CD4-positive, alpha-beta T cell treated with Interleukin-4 for 4 hours (primary cell): ENCODE results near the gene FBXL16.

ENCODE experiments used
- DNase-seq: peaks from one replicate; pipeline ENCODE4 v3.0.0-alpha.2; 2020

The FBXL16 gene

DNA sequence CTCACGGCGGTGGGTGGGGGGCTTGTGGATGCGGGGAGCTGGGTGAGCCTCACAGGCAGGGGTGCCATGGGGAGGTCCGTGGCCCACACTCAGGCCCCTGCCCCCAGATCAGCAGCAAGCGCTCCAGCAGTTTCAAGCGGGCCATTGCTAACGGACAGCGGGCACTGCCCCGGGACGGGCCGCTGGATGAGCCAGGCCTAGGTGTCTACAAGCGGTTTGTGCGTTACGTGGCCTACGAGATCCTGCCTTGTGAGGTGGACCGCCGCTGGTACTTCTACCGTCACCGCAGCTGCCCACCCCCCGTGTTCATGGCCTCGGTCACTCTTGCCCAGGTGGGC lies 29.1 kb downstream of the FBXL16 start:
- DNase-seq, result no peak

DNA sequence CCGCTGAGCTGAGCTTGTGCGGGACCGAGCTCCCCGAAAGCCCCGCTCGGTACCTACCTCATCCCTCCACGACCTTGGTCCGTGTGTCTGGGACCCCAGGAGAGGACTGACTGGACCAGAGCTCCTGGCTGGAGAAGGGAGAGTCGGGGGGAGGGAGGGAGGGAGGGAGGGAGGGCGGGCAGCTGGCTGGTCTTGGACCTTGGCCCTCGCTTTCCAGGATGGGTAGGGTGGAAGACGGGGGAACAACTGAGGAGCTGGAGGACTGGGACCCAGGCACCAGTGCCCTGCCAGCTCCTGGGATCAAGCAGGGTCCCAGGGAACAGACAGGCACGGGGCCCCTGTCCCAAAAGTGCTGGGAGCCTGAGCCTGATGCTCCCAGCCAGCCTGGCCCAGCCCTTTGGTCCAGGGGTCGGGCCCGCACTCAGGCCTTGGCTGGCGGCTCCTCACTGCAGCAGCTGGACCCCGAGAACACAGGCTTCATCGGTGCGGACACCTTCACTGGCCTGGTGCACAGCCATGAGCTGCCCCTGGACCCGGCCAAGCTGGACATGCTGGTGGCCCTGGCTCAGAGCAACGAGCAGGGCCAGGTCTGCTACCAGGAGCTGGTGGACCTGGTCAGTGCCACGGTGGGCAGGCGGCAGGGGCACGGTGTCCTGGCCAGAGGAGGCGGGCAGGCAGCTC lies 29.6 kb downstream of the FBXL16 start:
- no peak for DNase-seq

DNA sequence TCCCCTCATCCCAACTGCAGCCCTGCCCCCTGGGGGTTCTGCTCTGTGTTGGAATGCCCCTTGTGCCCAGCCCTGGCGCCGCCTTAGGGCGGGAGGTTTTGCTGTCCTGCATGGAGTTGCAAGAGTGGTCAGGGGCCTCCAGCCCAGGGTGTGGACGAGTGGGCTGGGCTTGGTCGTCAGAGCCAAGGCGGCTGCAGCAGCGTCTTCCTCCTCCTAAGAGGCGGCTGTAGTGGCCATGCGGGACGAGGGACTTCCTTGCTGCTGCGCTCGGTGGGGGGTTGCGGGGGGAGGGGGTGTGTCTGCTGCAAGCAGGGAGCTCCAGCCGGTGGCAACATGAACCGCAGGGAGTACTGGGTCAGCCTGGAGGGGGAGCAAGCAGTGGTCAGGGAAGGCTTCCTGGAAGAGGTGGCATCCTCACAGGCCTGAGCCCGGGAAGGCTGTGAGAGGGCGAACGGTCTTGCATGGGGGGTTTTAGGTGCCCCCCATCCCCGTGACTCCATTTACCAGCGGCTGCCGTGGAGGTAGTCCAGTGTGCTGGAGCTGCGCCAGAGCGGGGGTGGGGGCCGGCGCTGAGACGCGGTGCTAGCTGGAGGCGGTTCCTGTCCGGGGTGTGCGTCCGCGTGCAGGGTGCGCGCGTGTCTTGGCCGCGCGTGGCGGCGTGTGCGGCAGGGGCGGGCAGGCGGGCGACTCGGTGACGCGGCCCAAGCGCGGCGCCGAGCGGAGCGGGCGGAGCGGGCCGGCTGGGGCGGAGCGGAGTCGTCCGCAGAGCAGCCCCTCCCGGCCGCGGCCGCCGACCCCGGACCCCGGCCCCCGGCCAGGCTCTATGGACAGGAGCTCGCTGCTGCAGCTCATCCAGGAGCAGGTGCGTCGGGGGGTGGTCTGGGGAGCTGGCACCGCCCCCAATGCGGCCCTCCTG lies 30.4 kb downstream of the FBXL16 start, which contains the start of gene RHBDL1:
Gene RHBDL1 (plus strand): TSS at position 704 of the 916 bp plus-strand sequence. CDS start 120 bp downstream, at position 824.
- DNase-seq, result no peak

DNA sequence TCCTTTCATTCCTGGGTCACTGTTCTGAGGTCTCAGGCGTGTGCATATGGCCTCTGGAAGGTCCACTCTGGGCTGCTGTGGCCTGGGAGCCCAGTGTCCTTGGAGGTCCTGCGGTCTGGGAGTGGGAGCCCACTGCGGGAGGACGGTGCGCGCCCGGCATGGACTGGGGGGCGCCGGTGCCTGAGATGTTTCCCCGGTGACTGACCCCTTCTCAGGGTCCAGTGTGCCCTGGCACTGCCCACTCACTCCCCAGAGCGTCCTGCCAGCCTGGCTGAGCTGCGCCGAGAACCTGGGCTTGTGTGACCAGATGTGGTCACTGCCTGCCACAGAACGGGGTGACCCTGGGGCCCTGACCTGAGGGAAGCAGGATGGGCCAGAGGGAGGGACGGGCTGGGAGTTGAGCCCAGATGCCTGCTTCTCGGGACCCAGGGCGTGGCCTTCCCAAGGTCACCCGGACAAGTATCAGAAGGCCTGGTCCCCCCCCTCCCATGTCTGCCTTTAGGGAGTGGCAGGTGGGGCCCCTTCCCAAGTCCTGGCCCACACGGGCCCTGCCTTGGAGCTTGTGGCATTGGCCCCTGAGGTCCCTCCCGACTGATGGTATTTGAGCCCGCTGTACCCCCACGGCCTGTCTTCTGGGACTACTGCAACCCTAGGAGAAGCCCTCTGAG lies 31.3 kb downstream of the FBXL16 start:
- no peak for DNase-seq

DNA sequence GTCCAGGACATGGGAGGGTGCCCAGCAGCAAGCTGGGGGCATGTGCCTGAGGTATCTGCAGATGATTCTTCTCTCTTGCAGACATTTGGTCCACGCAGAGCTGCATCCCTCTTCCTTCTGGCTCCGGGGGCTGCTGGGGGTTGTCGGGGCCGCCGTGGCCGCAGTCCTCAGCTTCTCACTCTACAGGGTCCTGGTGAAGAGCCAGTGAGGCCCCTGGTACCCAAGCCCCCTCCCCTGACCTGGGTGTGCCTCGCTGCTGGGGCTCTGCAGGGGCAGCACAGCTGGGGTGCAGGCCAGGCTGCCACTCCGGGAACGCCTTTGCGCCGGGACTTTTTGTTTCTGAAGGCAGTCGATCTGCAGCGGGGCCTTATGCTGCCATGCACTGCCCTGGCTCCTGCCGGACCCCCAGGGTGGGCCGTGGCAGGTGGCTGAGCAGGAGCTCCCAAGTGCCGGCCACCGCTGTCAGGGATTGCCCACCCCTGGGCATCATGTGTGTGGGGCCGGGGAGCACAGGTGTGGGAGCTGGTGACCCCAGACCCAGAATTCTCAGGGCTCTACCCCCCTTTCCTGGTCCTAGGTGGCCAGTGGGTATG lies 32.1 kb downstream of the FBXL16 start:
- no peak for DNase-seq

DNA sequence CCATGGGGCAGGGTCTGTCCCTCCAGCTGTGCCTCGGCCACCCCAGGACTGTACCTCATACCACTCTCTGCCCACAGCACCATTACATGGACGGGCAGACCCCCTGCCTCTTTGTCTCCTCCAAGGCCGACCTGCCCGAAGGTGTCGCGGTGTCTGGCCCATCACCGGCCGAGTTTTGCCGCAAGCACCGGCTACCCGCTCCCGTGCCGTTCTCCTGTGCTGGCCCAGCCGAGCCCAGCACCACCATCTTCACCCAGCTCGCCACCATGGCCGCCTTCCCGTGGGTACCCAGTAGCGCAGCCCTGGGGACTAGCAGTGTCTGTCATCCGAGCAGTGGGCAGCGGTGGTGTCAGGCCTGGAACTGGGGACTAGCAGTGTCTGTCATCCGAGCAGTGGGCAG lies 32.8 kb downstream of the FBXL16 start:
- no peak for DNase-seq

DNA sequence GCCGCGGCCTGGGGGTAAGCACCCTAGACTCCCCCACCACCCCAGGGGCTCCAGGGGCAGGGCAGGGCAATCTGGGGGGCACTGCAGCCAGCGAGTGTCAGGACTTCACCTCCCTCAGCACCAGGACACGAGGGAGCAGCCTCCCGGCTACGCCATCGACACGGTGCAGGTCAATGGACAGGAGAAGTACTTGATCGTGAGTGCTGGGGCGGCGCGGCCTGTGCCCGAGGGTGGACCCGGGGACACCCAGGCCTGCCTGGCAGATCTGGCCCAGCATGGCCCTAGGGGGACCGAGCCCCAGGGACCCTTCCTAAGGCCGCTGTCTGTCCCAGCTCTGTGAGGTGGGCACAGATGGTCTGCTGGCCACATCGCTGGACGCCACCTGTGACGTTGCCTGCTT lies 33.2 kb downstream of the FBXL16 start:
- DNase-seq, result no peak

DNA sequence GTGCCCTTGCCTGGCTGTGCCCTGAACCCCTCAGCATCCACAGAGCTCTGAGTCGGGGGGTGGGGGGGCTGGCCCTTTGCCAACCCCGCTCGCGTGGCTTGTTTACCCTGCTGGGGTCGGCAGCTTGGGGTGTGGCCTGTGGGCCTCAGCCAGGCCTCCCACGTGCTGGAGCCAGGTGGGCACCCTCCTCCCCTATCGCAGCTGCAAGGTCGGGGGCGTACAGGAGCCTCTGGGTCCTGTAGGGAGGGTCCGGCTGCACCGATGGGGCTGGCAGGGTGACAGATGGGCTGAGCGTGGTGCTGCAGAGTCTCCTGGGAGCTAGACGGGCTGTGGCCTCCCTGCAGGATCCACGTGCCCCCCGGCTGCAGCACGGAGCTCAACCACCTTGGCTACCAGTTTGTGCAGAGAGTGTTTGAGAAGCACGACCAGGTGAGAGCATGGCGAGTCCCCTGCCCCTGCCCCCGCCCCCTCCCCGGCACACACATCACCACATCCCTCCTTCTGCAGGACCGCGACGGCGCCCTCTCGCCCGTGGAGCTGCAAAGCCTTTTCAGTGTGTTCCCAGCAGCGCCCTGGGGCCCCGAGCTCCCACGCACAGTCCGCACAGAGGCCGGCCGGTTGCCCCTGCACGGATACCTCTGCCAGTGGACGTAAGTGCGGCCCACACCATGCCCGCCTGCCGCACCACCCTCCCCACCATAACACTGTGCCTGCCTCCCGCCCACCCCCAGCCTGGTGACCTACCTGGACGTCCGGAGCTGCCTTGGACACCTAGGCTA lies 34.1 kb downstream of the FBXL16 start:
- no peak for DNase-seq

DNA sequence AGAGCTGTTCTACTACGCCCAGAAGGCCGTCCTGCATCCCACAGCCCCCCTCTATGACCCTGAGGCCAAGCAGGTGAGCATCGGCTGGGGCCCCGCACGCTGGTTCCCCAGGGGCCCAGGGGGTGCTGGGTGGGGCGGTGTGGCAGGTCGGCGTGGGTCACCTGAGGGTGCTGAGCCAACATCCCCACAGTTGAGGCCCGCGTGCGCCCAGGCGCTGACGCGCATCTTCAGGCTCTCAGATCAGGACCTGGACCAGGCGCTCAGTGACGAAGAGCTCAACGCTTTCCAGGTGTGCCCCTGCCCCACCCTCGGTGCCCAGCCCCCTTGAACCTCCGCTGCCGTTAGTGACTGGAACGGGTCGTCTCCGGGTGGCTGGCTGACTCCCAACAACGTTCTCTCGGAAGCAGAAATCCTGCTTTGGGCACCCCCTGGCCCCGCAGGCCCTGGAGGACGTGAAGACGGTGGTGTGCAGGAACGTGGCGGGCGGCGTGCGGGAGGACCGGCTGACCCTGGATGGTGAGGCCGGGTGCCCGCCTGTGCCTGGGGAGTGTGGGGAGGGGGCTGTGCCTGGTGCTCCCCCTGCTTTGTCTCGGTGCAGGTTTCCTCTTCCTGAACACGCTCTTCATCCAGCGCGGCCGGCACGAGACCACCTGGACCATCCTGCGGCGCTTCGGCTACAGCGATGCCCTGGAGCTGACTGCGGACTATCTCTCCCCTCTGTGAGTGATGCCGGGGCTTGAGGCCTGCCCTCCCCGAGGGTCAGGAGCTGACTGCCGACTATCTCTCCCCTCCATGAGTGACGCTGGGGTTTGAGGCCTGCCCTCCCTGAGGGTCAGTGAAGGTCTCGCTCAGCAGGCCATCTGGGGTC lies 34.9 kb downstream of the FBXL16 start:
- no peak for DNase-seq

DNA sequence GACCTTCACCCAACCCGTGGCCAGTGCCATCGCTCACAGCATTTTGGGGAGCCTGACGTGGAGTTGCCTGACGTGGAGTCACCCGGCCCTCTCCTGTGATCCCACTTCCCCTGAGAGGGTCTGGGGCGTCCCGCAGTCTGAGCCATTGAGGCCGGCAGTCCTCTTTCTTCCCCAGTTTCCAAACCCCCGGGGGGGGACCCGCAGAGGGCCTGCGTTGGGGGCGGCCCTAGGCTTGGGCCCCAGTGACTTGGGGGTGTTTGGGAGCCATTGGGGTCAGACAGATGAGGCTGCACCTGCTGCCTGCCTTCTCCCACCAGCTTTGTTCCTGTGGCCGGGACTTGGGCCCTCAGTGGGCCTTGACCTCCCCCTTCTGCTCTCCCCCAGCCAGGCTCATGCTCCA lies 35.9 kb downstream of the FBXL16 start:
- DNase-seq, result no peak

DNA sequence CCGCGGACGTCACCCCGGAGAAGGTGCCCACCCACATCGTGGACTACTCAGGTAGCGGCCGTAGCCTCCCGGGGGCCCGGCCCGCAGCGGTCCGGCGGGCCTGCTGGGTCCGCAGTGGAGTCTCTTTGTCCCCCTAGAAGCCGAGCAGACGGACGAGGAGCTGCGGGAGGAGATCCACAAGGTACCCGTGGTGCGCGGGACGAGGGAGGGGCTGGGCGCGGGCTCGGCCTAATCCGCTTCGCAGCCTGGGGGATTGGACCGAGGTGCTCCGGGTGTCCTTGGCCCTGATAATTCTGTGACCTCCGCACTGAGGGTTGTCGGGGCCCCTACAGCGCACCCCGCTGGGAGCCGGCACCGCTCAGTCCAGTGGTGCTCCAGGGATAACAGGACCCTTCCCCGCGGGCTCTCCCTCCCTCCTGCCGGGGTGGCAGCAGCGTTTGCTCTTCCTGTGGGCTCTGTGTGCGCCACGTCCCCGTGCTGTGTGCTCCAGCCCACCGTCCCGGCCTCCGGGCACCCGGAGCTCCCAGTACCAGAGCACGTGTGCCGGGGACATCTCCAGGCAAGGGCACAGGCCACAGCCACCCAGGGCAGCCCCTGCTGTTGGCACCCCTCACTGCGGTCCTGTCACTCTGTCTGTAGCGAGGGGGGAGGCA lies 37.0 kb downstream of the FBXL16 start:
- DNase-seq, result no peak

DNA sequence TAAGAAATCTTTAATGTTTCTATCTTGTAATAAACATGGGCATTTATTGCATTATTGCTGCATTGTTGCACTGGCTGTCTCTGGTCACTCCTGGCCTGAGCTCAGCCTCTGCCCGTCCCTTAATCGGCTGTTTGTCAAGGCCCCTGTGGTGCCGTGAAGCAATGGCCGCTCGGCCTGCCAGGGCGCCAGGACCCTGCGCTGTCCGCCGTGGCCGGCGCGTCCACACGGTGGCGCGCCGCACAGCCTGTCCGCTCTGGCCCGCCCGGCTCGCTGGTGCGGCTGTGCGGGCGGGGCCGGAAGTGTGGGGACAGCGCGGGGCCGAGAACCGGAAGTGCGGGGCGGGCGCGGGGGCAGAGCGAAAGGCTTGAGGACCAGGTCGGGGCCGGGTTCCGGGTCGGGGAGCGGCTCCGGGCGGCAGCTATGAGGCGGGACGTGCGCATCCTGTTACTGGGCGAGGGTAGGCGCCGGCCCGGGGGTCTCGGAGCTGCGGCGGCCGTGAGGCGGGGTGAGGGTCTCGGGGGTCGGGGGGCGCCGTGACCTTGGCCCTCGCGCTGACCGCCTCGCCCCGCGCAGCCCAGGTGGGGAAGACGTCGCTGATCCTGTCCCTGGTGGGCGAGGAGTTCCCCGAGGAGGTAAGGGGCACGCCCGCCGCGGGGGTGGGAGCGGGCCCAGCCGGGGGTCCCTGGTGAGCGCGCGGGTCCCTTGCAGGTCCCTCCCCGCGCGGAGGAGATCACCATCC lies 37.7 kb downstream of the FBXL16 start, which contains the start of gene RHOT2:
Gene RHOT2 (plus strand): TSS at position 353 of the 739 bp plus-strand sequence. CDS start 68 bp downstream, at position 421.
- DNase-seq, result peak; percentile 91

DNA sequence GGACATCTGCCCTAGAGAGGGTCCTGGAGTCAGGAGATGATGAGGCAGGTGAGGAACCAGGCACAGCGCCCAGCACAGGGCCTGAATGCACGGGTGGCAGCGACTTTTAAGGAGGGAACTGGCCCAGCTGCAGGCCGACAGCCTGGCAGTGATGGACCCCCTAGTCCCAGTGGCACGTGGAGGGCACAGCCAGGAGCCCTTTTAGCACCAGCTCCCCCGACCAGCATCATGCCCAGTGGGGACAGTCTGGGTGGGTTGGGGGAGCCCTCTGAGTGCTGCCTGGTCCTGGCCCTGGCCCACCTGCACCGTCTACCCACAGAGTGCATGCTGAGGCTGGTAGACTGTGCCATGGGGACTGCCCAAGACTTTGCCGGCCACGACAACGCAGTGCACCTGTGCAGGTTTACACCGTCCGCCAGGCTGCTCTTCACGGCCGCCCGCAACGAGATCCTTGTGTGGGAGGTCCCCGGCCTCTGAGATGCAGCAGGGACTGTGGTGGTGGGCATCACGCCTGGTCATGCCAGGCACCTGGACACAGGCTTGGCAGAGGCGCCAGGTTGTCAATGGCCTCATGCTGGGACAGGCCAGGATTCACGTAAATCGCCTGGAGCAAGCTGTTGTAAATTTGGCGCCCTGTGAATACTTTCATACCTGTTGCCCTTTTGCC lies 38.4 kb downstream of the FBXL16 start:
- DNase-seq, result no peak

DNA sequence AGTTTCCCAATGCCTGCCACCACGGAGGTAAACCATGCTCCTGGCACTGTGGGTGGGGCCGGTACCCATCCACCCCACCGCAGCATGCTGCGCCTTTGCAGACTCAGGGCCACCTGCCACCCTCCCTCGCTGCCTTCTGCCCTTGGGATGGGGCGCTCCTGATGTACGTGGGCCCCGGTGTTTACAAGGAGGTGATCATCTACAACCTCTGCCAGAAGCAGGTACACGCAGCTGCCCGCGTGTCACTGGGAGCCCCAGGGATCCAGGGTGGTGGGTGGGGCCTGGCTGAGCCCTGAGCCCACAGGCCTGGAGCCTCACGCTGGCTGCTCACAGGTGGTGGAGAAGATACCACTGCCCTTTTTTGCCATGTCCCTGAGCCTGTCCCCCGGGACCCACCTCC lies 39.0 kb downstream of the FBXL16 start:
- no peak for DNase-seq

DNA sequence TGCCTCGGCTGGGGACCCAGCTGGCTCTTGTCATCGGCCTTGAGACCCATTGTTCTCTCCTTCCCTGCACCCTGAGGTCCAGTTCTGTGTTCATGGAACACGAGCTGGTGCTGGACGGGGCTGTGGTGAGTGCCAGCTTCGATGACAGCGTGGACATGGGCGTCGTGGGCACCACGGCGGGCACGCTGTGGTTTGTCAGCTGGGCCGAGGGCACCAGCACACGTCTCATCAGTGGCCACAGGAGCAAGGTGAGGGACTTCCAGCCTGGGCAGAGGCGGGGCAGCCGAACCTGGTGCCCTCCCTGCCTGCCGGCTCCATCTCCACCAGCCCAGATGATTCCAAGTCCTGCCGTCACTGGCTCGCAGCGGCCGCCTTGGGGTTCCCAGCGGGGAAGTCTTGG lies 43.0 kb downstream of the FBXL16 start:
- DNase-seq, result no peak

DNA sequence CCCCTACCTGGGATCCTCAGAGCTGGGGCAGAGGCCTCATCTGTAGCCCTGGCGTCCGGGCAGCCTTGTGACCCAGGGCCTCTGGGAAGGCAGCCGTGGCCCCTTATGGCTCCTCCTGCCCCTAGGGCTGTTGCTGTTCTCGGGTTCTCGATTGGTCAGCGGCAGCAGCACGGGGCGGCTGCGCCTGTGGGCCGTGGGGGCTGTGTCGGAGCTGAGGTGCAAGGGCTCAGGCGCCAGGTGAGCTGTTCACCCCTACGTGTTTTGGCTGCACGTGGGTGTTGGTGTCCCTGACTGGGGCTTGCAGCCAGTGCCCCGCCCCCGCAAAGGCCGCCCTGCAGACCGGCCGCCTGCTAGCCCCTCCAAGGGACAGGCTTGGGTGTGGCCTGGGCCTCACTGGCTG lies 43.5 kb downstream of the FBXL16 start:
- no peak for DNase-seq

DNA sequence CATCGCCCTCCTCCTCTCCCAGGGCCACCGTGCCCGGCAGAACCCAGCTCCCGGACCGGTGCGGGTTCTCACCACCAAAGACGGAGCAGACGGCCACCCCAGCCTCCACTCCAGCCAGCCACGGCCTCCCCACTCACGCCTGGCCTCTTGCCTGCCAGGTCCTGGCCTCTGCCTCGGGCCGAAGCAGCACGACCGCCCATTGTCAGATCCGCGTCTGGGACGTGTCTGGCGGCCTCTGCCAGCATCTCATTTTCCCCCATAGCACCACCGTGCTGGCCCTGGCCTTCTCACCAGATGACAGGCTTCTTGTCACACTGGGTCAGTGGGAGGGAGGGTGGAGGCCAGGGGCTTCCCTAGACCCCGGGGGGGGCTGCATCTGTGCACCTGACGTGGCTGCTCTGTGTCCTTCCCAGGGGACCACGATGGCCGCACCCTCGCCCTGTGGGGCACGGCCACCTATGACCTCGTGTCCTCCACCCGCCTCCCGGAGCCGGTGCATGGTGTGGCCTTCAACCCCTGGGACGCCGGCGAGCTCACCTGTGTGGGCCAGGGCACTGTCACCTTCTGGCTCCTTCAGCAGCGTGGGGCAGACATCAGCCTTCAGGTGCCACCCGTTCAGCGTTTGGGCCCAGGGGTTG lies 44.3 kb downstream of the FBXL16 start:
- DNase-seq, result no peak

DNA sequence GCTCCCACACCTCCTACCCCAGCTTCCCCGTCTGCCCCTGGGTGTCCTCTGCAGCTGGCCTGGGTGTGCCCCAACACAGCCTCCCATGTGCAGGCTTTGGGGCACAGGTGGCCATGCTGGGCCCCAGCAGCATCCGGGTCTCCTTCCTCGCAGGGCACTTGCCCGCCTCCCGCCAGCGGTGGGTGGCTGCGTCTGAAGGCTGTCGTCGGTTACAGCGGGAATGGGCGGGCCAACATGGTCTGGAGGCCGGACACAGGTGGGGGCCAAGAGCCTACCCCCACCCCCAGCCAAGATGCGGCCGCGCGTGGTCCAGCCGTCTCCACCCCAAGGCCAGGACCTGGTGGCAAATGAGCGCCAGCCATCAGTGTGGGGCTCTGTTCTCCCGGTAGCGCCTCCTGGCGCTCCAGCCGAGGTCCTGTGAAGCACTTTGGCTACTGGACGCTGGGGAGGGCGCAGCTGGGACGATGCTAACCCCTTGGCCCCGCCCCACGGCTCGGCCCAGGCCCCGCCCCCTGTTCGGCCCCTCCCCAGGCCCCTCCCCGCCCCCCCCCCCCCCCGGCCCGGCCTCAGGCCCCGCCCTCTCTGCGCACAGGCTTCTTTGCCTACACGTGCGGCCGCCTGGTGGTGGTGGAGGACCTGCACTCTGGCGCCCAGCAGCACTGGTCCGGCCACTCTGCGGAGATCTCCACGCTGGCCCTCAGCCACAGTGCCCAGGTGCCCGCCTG lies 45.0 kb downstream of the FBXL16 start:
- peak; percentile 41 for DNase-seq
